Liver (tissue), 3 donors: Measurements from ENCODE around the gene BBC3.

Experiments
- ATF3 ChIP-seq: IDR thresholded peaks from 2 replicates; pipeline ENCODE4 v1.6.1; 2016; ENCODE audit warnings: antibody characterized with exemption
- CTCF ChIP-seq: fragments of 150-350 bp; IDR thresholded peaks from 2 replicates; pipeline ENCODE4 v1.5.1; 2017; ENCODE audit warnings: improper control_type of control experiment, low read depth, low read length; ENCODE audit not compliant: missing input control
- FOXA1 ChIP-seq: IDR thresholded peaks from 2 replicates; pipeline ENCODE4 v1.6.1; 2016; ENCODE audit warnings: antibody characterized with exemption
- RAD21 ChIP-seq, 2 donors: IDR thresholded peaks; 2 replicates each; pipeline ENCODE4 v1.6.1; 2016; ENCODE audit warnings: antibody characterized with exemption in 2 of 2, mild to moderate bottlenecking in 2 of 2
- REST ChIP-seq: IDR thresholded peaks from 2 replicates; pipeline ENCODE4 v1.6.1; 2016; ENCODE audit warnings: antibody characterized with exemption, mild to moderate bottlenecking
- RXRA ChIP-seq, 2 donors: IDR thresholded peaks; 2 replicates each; pipeline ENCODE4 v1.6.1; 2017 to 2018; ENCODE audit warnings: antibody characterized with exemption in 2 of 2, mild to moderate bottlenecking in 1 of 2
- TAF1 ChIP-seq: conservative IDR thresholded peaks from 2 replicates; pipeline ENCODE4 v1.6.1; 2016; ENCODE audit warnings: antibody characterized with exemption, mild to moderate bottlenecking
- donor health status: healthy.
- donor health status: healthy.

GRCh38 chr19:47176071-47176626 is 54.9 kb downstream of the BBC3 start:
- TF ChIP-seq RAD21 (IDR thresholded peaks at IDR 0.05) = no peak
- no peak for TF ChIP-seq CTCF
- no peak for TF ChIP-seq REST
- TF ChIP-seq FOXA1 = no peak
- no peak for TF ChIP-seq TAF1
- no peak for TF ChIP-seq ATF3
- no peak for TF ChIP-seq RXRA (IDR thresholded peaks at IDR 0.05)
